ENCODE measurements around the gene CDCA8.
A peak's percentile ranks its signal among the peaks of the same experiment; 100 is the strongest.

CDCA8 gene

GRCh38 chr1:37692078-37692833 is at the start of gene CDCA8:
Gene CDCA8, plus strand, starts transcription at chr1:37692516. Its CDS starts 175 bp downstream, at chr1:37692691.
- H3K4me2 ChIP-seq (ENCODE audit: low read length), result peak within 1 kb of the TSS; percentile 99
- H3K9me3 ChIP-seq (ENCODE audit: insufficient read depth, low read length), result no peaks in the 10 kb centered on the region
- H3K4me1 ChIP-seq (ENCODE audit: low read length), result peaks cover 7% of the 10 kb centered on the region
- peak within 1 kb of the TSS; percentile 75 for H3K27ac ChIP-seq (ENCODE audit: low read length)
- H3K4me3 ChIP-seq (ENCODE audit: low read length), result peak within 1 kb of the TSS; percentile 97
- H4K20me1 ChIP-seq (ENCODE audit: insufficient read depth, low read length), result no peaks in the 10 kb centered on the region
- H2AFZ ChIP-seq (ENCODE audit: low read depth, low read length), result peak within 1 kb of the TSS; percentile 72; the same call in 1 of the 2 replicates
- H3K79me2 ChIP-seq (ENCODE audit: low read length), result peaks cover 71% of the 10 kb centered on the region
- H3K36me3 ChIP-seq (replicated peaks; ENCODE audit: low read depth, low read length), result peaks cover 27% of the 10 kb centered on the region
- TF ChIP-seq, protein P1, sequence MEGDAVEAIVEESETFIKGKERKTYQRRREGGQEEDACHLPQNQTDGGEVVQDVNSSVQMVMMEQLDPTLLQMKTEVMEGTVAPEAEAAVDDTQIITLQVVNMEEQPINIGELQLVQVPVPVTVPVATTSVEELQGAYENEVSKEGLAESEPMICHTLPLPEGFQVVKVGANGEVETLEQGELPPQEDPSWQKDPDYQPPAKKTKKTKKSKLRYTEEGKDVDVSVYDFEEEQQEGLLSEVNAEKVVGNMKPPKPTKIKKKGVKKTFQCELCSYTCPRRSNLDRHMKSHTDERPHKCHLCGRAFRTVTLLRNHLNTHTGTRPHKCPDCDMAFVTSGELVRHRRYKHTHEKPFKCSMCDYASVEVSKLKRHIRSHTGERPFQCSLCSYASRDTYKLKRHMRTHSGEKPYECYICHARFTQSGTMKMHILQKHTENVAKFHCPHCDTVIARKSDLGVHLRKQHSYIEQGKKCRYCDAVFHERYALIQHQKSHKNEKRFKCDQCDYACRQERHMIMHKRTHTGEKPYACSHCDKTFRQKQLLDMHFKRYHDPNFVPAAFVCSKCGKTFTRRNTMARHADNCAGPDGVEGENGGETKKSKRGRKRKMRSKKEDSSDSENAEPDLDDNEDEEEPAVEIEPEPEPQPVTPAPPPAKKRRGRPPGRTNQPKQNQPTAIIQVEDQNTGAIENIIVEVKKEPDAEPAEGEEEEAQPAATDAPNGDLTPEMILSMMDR (IDR thresholded peaks at IDR 0.05; ENCODE audit: low read depth, low read length), result peak; percentile 37
- TF ChIP-seq EZH2phosphoT487 (IDR thresholded peaks at IDR 0.05; ENCODE audit: low read depth), result no peak
- peak within 1 kb of the TSS; percentile 92 for H3K9ac ChIP-seq (ENCODE audit: low read length)
- no peaks in the 10 kb centered on the region for H3K27me3 ChIP-seq (ENCODE audit: low read depth, low read length)

DNA sequence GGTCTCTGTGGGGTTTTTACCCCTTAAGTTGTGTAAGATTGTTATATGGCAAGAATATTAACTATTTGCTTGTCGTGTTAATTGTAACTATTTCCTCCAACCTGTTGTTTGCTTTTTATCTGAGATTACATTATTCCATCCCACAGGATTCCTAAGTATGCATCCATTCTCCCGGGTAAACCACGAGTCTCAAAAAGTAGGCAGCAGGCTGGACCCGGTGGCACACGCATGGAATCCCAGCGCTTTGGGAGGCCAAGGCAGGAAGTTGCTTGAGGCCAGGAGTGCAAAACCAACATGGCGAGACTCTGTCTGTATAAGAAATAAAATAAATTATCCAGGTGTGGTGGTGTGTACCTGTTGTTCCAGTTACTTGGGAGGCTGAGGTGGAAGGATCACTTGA is 45.0 kb upstream of the CDCA8 start:
- Histone ChIP-seq H3K79me2 (ENCODE audit: low read length) (no peaks in the 10 kb centered on the region), H3K4me2 (ENCODE audit: low read length) (no peak overlapping the region), H3K36me3 (replicated peaks; ENCODE audit: low read depth, low read length) (no peaks in the 10 kb centered on the region), H3K9ac (ENCODE audit: low read length) (no peak overlapping the region), H2AFZ (ENCODE audit: low read depth, low read length) (no peak overlapping the region), H3K27me3 (ENCODE audit: low read depth, low read length) (0 out of 2 replicates have a peak, but pooled peaks cover 13% of the 10 kb centered on the region), H4K20me1 (ENCODE audit: insufficient read depth, low read length) (no peaks in the 10 kb centered on the region), H3K4me3 (ENCODE audit: low read length) (no peak overlapping the region), H3K9me3 (ENCODE audit: insufficient read depth, low read length) (no peaks in the 10 kb centered on the region), H3K27ac (ENCODE audit: low read length) (no peak overlapping the region), H3K4me1 (ENCODE audit: low read length) (no peaks in the 10 kb centered on the region)
- no peak for TF ChIP-seq EZH2phosphoT487 (IDR thresholded peaks at IDR 0.05; ENCODE audit: low read depth)
- TF ChIP-seq, protein P1 (IDR thresholded peaks at IDR 0.05; ENCODE audit: low read depth, low read length), result no peak

- Histone ChIP-seq H3K4me1 (ENCODE audit: low read length) (no peaks in the 10 kb centered on the region), H2AFZ (ENCODE audit: low read depth, low read length) (no peak overlapping the region), H3K79me2 (ENCODE audit: low read length) (no peaks in the 10 kb centered on the region), H3K4me3 (ENCODE audit: low read length) (no peak overlapping the region), H3K27ac (ENCODE audit: low read length) (no peak overlapping the region), H3K4me2 (ENCODE audit: low read length) (no peak overlapping the region), H3K27me3 (ENCODE audit: low read depth, low read length) (no peaks in the 10 kb centered on the region), H4K20me1 (ENCODE audit: insufficient read depth, low read length) (no peaks in the 10 kb centered on the region), H3K9ac (ENCODE audit: low read length) (no peak overlapping the region), H3K9me3 (ENCODE audit: insufficient read depth, low read length) (no peaks in the 10 kb centered on the region), H3K36me3 (replicated peaks; ENCODE audit: low read depth, low read length) (no peaks in the 10 kb centered on the region)
- no peak for TF ChIP-seq EZH2phosphoT487 (IDR thresholded peaks at IDR 0.05; ENCODE audit: low read depth)
- TF ChIP-seq, protein P1 (IDR thresholded peaks at IDR 0.05; ENCODE audit: low read depth, low read length), result no peak
Measured at GRCh38 chr1:37650173-37650572, 42.1 kb upstream of the CDCA8 start.

GRCh38 chr1:37650721-37651120 is 41.6 kb upstream of the CDCA8 start:
- Histone ChIP-seq H3K4me1 (ENCODE audit: low read length) (no peaks in the 10 kb centered on the region), H3K4me3 (ENCODE audit: low read length) (no peak overlapping the region), H3K27ac (ENCODE audit: low read length) (no peak overlapping the region), H3K4me2 (ENCODE audit: low read length) (no peak overlapping the region), H2AFZ (ENCODE audit: low read depth, low read length) (no peak overlapping the region), H4K20me1 (ENCODE audit: insufficient read depth, low read length) (no peaks in the 10 kb centered on the region), H3K36me3 (replicated peaks; ENCODE audit: low read depth, low read length) (no peaks in the 10 kb centered on the region), H3K79me2 (ENCODE audit: low read length) (no peaks in the 10 kb centered on the region), H3K27me3 (ENCODE audit: low read depth, low read length) (no peaks in the 10 kb centered on the region), H3K9me3 (ENCODE audit: insufficient read depth, low read length) (no peaks in the 10 kb centered on the region), H3K9ac (ENCODE audit: low read length) (no peak overlapping the region)
- TF ChIP-seq, protein P1 (IDR thresholded peaks at IDR 0.05; ENCODE audit: low read depth, low read length), result no peak
- no peak for TF ChIP-seq EZH2phosphoT487 (IDR thresholded peaks at IDR 0.05; ENCODE audit: low read depth)

All from OCI-LY3 (cell line).